Cardiac septum (tissue), 1 donor: ENCODE results near the gene NUP133. TPM values are rescaled to one million over a fixed set of nuclear protein-coding genes. Genes with fewer than 3 reads are reported as not detected.

Experiments used
- DNase-seq: peaks from one replicate; pipeline ENCODE4 v3.0.0-alpha.2; 2020; ENCODE audit warnings: low spot score
- intact Hi-C: fragments of 100-400 bp; cut with DNase I; formaldehyde crosslinking; loops from one replicate; pipeline ENCODE4 v1.14.0; 2022
- long read RNA-seq: library from polyadenylated mRNA; unstranded; transcript quantifications from one replicate; pipeline ENCODE4 v2.0.0, GENCODE V29; 2021
- total RNA-seq: library from RNA; stranded (reverse); fragmentation: NEBNext Ultra II Directional; extraction: Animal tissue kit (Norgen Biotek cat#: 25700); gene quantifications from one replicate; pipeline ENCODE4 v1.2.1, GENCODE V29; 2021
- donor health status: DM: no; HTN: no; CAD: no.

NUP133 gene
- 24.5 TPM for total RNA-seq
- long read RNA-seq, full-length matches to known transcripts, result 24 of 32 reads
- long read RNA-seq, partial matches to known transcripts, result 3 of 32 reads
- long read RNA-seq, other reads (novel, unspliced or antisense), result 5 of 32 reads

- peak; percentile 100 for DNase-seq
- intact Hi-C loops, result loop anchor here (5.0 kb wide), 1 partner anchor 236 kb away; the partner anchor contains the start of gene RAB4A
Measured at GRCh38 chr1:229507951-229508822, at the start of gene NUP133. Gene NUP133, minus strand, starts transcription at chr1:229508341. Its CDS starts 92 bp downstream, at chr1:229508249.

GRCh38 chr1:229557200-229557850 is 49.2 kb upstream of the NUP133 start:
- intact Hi-C loops, result no loop called here

GRCh38 chr1:229554886-229555621 is 46.9 kb upstream of the NUP133 start:
- no peak for DNase-seq
- intact Hi-C loops, result no loop called here

More at GRCh38 chr1:229557200-229557850, 49.2 kb upstream of the NUP133 start:
- DNase-seq, result no peak

- DNase-seq, result no peak
- intact Hi-C loops, result no loop called here
Measured at GRCh38 chr1:229553621-229554130, 45.5 kb upstream of the NUP133 start.

- DNase-seq, result no peak
- intact Hi-C loops, result no loop called here
Measured at GRCh38 chr1:229552732-229553131, 44.6 kb upstream of the NUP133 start.

GRCh38 chr1:229550812-229551567 is 42.8 kb upstream of the NUP133 start:
- no peak for DNase-seq
- intact Hi-C loops, result no loop called here

- DNase-seq, result no peak
- intact Hi-C loops, result no loop called here
Measured at GRCh38 chr1:229547542-229547941, 39.4 kb upstream of the NUP133 start.

- DNase-seq, result no peak
- intact Hi-C loops, result no loop called here
Measured at GRCh38 chr1:229544587-229544986, 36.4 kb upstream of the NUP133 start.

GRCh38 chr1:229539863-229540506 is 31.8 kb upstream of the NUP133 start:
- intact Hi-C loops, result no loop called here
- no peak for DNase-seq

GRCh38 chr1:229538945-229539344 is 30.8 kb upstream of the NUP133 start:
- no peak for DNase-seq
- intact Hi-C loops, result no loop called here

GRCh38 chr1:229537894-229538293 is 29.8 kb upstream of the NUP133 start:
- intact Hi-C loops, result no loop called here
- DNase-seq, result no peak

- DNase-seq, result no peak
- intact Hi-C loops, result no loop called here
Measured at GRCh38 chr1:229536982-229537381, 28.8 kb upstream of the NUP133 start.

- DNase-seq, result no peak
- intact Hi-C loops, result no loop called here
Measured at GRCh38 chr1:229535230-229535629, 27.1 kb upstream of the NUP133 start.

GRCh38 chr1:229531326-229531725 is 23.2 kb upstream of the NUP133 start:
- intact Hi-C loops, result no loop called here
- DNase-seq, result no peak

GRCh38 chr1:229529639-229530038 is 21.5 kb upstream of the NUP133 start:
- intact Hi-C loops, result no loop called here
- DNase-seq, result no peak

- no peak for DNase-seq
- intact Hi-C loops, result no loop called here
Measured at GRCh38 chr1:229526695-229527094, 18.6 kb upstream of the NUP133 start.

- intact Hi-C loops, result no loop called here
- DNase-seq, result no peak
Measured at GRCh38 chr1:229523052-229523451, 14.9 kb upstream of the NUP133 start.

GRCh38 chr1:229514578-229515275 is 6.6 kb upstream of the NUP133 start:
- no peak for DNase-seq
- intact Hi-C loops, result loop anchor here (1.0 kb wide), 1 partner anchor 256 kb away; no protein-coding TSS in a partner anchor
